Peyer's patch (tissue), 4 donors: ENCODE data around the gene KLHL2. TPM values are rescaled to one million over a fixed set of nuclear protein-coding genes. Genes with fewer than 3 reads are reported as not detected.

Source experiments
- DNase-seq, 3 donors: peaks; one replicate each; pipeline ENCODE4 v3.0.0-alpha.2; 2017 to 2019
- H3K27ac ChIP-seq, 4 donors: fragments of 200-600 bp; sonication (generic); one replicate each; pipeline ENCODE4 v1.5.1; 2016 to 2019
- H3K27me3 ChIP-seq, 2 donors: fragments of 200-600 bp; sonication (generic); one replicate each; pipeline ENCODE4 v1.5.1; 2019
- H3K36me3 ChIP-seq, 3 donors: fragments of 200-600 bp; sonication (generic); one replicate each; pipeline ENCODE4 v1.5.1; 2016 to 2019
- H3K4me1 ChIP-seq, 4 donors: fragments of 200-600 bp; sonication (generic); one replicate each; pipeline ENCODE4 v1.5.1; 2016 to 2019
- H3K4me3 ChIP-seq, 4 donors: fragments of 200-600 bp; sonication (generic); 1 replicate in 3 of 4; 2 replicates in 1 of 4; pipeline ENCODE4 v1.5.1; 2016 to 2019; ENCODE audit warnings: mild to moderate bottlenecking in 1 of 4
- H3K9me3 ChIP-seq, 4 donors: fragments of 200-600 bp; sonication (generic); one replicate each; pipeline ENCODE4 v1.5.1; 2016 to 2019; ENCODE audit warnings: mild to moderate bottlenecking in 1 of 4
- CTCF ChIP-seq, 6 experiments: fragments of 450-650 bp in 4 of 6; fragments of 200-600 bp in 2 of 6; sonication (generic) in 1 of 6; IDR thresholded peaks; one replicate each; pipeline ENCODE4 v1.5.1; 2017 to 2019; ENCODE audit warnings: antibody characterized with exemption in 6 of 6, mild to moderate bottlenecking in 3 of 6, moderate library complexity in 1 of 6
- POLR2A ChIP-seq, 2 donors: fragments of 450-650 bp; IDR thresholded peaks; one replicate each; pipeline ENCODE4 v1.5.1; 2017; ENCODE audit warnings: antibody characterized with exemption in 2 of 2, mild to moderate bottlenecking in 2 of 2, moderate library complexity in 2 of 2
- total RNA-seq, 4 donors: library from RNA; depleted of rRNA; stranded (reverse); fragments of >200 nt; gene quantifications; one replicate each; pipeline ENCODE4 v1.1.0, GENCODE V29; 2016

KLHL2 gene
- total RNA-seq, 4 donors from 2014 or later, result 6.1 to 26.4 (median 10.6) TPM

DNA sequence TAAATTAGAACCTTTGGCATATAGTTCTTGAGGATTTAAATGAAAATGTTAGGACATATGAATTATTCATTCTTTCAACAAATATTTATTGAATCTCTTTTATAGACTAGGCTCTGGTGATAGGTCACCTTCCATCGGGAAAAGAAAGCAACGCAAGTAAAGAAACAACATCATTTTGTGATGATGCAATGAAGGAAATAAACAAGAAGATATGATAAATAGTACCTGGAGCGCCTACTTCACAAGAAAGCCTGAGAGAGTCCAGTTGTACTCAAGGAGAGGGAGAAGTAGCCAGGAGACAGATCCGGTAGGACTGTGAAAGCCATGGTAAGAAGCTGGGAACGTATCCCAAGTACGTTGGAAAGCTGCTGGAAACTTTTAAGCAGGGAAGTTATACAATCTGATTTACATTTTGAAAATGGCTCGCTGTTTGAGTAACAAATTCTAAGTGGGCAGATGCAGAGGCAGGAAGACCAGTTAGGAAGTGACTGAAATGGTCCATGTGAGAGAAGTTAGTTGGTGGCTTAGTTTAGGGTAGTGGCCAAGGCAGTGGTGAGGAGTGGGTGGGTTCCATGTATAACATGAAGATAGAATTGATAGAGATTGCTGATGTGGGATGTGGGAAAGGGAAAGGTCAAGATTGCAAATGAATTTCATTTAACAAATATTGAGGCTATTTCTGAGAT is 153.8 kb downstream of the KLHL2 start:
- TF ChIP-seq CTCF (IDR thresholded peaks at IDR 0.05), result no peak
- no peak for TF ChIP-seq POLR2A (IDR thresholded peaks at IDR 0.05)
- no peak for DNase-seq
- Histone ChIP-seq H3K4me3 (no peak overlapping the region), H3K27me3 (no peaks in the 10 kb centered on the region), H3K36me3 (no peaks in the 10 kb centered on the region), H3K9me3 (no peaks in the 10 kb centered on the region), H3K4me1 (no peaks in the 10 kb centered on the region), H3K27ac (no peak overlapping the region)

GRCh38 chr4:165361810-165362209 is 154.4 kb downstream of the KLHL2 start:
- no peaks in the 10 kb centered on the region for H3K36me3 ChIP-seq
- no peaks in the 10 kb centered on the region for H3K4me1 ChIP-seq
- H3K27me3 ChIP-seq, result no peaks in the 10 kb centered on the region
- H3K27ac ChIP-seq, result no peak overlapping the region
- TF ChIP-seq CTCF (IDR thresholded peaks at IDR 0.05) (no peak), POLR2A (IDR thresholded peaks at IDR 0.05) (no peak)
- DNase-seq, result no peak
- no peaks in the 10 kb centered on the region for H3K9me3 ChIP-seq
- H3K4me3 ChIP-seq, result no peak overlapping the region

- TF ChIP-seq POLR2A (IDR thresholded peaks at IDR 0.05), result no peak
- TF ChIP-seq CTCF (IDR thresholded peaks at IDR 0.05), result no peak
- peak in 1 of 3 donors; percentile 68 for DNase-seq
- peak overlapping the region in 3 of 4 donors; percentile 29 to 88 (median 70) for H3K27ac ChIP-seq
- H3K9me3 ChIP-seq, result no peaks in the 10 kb centered on the region
- no peaks in the 10 kb centered on the region for H3K27me3 ChIP-seq
- H3K36me3 ChIP-seq, result no peaks in the 10 kb centered on the region
- H3K4me3 ChIP-seq, result no peak overlapping the region
- no peaks in the 10 kb centered on the region for H3K4me1 ChIP-seq
Observed at GRCh38 chr4:165364452-165365080, 157.2 kb downstream of the KLHL2 start.

GRCh38 chr4:165367040-165367439 is 159.7 kb downstream of the KLHL2 start:
- Histone ChIP-seq H3K4me1 (no peaks in the 10 kb centered on the region), H3K27ac (no peak overlapping the region), H3K27me3 (no peaks in the 10 kb centered on the region), H3K36me3 (no peaks in the 10 kb centered on the region), H3K4me3 (no peak overlapping the region), H3K9me3 (no peaks in the 10 kb centered on the region)
- no peak for DNase-seq
- TF ChIP-seq POLR2A (IDR thresholded peaks at IDR 0.05), result no peak

DNA sequence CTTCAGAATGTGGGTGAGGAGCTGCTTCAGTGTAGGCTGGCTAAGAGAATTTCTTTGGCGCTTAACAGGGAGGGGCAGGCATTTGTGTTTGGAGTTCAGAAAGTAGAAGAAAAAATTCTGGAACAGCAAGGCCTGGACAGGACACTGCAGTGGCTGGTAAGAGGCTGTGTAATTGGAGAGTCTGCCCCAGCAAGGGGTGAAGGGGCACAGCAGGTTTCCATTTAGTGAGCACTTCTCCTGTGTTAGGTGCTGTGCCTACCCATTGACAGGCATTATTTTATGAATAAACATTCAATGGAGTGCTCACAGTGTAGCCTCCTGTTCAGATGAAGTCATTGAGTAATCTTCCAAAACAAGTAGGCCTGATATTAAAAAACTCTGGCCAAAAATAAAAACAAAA is 160.8 kb downstream of the KLHL2 start:
- Histone ChIP-seq H3K9me3 (no peaks in the 10 kb centered on the region), H3K36me3 (no peaks in the 10 kb centered on the region), H3K27me3 (no peaks in the 10 kb centered on the region), H3K27ac (no peak overlapping the region), H3K4me3 (no peak overlapping the region), H3K4me1 (no peaks in the 10 kb centered on the region)
- DNase-seq, result no peak
- TF ChIP-seq POLR2A (IDR thresholded peaks at IDR 0.05), result no peak
- no peak for TF ChIP-seq CTCF (IDR thresholded peaks at IDR 0.05)

GRCh38 chr4:165368567-165368966 is 161.2 kb downstream of the KLHL2 start:
- H3K27me3 ChIP-seq, result no peaks in the 10 kb centered on the region
- H3K4me1 ChIP-seq, result no peaks in the 10 kb centered on the region
- no peak overlapping the region for H3K4me3 ChIP-seq
- no peaks in the 10 kb centered on the region for H3K36me3 ChIP-seq
- no peaks in the 10 kb centered on the region for H3K9me3 ChIP-seq
- no peak for TF ChIP-seq POLR2A (IDR thresholded peaks at IDR 0.05)
- no peak for TF ChIP-seq CTCF (IDR thresholded peaks at IDR 0.05)
- no peak overlapping the region for H3K27ac ChIP-seq
- no peak for DNase-seq
